K562 treated with DMSO at 1 percent for 4 hours (cell line): ENCODE results near the gene ABCG1. TPM values are rescaled to one million over a fixed set of nuclear protein-coding genes. Genes with fewer than 3 reads are reported as not detected.

Experiments used
- total RNA-seq: library from RNA; unstranded; fragments of 300-600 nt; gene quantifications from 2 replicates; pipeline ENCODE4 v1.2.3, GENCODE V29; 2022; ENCODE audit not compliant: insufficient read depth

Gene ABCG1
- not detected in 2 replicates for total RNA-seq

DNA sequence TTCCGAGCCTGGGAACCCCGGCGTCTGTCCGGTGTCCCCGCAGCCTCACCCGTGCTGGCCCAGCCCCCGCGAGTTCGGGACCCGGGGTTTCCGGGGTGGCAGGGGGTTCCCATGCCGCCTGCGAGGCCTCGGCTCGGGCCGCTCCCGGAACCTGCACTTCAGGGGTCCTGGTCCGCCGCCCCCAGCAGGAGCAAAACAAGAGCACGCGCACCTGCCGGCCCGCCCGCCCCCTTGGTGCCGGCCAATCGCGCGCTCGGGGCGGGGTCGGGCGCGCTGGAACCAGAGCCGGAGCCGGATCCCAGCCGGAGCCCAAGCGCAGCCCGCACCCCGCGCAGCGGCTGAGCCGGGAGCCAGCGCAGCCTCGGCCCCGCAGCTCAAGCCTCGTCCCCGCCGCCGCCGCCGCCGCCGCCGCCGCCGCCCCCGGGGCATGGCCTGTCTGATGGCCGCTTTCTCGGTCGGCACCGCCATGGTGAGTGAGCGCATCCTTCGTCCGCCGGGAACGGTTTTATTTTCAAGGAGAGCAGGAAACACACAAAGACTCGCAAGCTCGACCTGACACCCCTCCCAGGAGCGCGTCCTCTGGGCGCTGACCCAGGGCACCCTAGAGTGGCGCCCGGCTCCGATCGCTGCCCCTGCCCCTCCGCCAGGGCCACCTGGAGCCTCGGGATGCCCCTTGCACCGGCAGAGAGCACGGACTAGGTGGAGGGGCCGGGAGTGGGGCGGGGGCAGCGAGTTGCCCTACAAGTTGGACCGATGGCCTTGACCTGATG lies at the start of gene ABCG1:
Gene ABCG1, plus strand, starts transcription at position 305 of the 770 bp plus-strand sequence. Its CDS starts 123 bp downstream, at position 428.

DNA sequence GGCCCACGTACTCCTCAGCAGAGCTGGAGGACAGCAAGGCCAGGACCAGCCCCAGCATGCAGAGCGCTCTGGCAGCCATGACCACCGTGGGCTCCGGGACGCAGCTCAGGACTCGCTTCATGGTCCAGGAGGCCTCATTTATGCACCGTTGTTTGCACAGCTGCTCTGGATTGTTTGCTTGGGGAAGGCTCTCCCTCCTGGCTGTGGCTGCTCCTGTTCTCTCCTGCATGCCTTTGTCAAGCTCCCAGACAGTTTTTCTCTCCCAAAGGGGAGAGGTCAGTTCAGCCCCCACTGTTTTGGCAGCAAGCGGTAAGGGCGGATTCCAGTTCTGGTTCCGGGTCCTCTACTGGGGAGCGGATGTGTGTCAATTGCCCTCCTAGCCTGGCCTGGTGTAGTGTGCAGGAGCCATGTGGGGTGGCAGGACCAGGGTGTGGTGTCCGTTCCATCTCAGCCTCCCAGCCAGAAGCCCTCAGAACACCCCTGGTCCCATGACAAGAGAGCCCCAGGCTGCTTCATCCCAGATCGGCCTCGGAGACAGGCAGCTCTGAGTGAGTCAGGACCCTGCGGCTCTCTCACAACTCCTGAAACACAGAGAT lies 96.5 kb downstream of the ABCG1 start, which contains the start of gene TFF3:
Gene TFF3, minus strand, starts transcription at position 114 of the 596 bp plus-strand sequence. Its CDS starts 35 bp downstream, at position 79.

Other genes with a start within 250 kb of the ABCG1 start
- gene ZBTB21, start 208.8 kb upstream of the ABCG1 start, total RNA-seq = 6.5 and 9.8 TPM in 2 replicates
- gene UMODL1, start 147.8 kb upstream of the ABCG1 start, total RNA-seq = not detected in 2 replicates
- not detected in 2 replicates for gene TFF3, start 96.3 kb downstream of the ABCG1 start, total RNA-seq
- gene TFF2, start 131.9 kb downstream of the ABCG1 start, total RNA-seq = not detected in 2 replicates
- gene TFF1, start 147.4 kb downstream of the ABCG1 start, total RNA-seq = not detected in 2 replicates
- not detected in 2 replicates for gene TMPRSS3, start 176.9 kb downstream of the ABCG1 start, total RNA-seq
- gene UBASH3A, start 184.8 kb downstream of the ABCG1 start, total RNA-seq = 0.38 TPM in 1 of 2 replicates, not detected in the other